ENCODE results near the gene HSFX2.

DNA sequence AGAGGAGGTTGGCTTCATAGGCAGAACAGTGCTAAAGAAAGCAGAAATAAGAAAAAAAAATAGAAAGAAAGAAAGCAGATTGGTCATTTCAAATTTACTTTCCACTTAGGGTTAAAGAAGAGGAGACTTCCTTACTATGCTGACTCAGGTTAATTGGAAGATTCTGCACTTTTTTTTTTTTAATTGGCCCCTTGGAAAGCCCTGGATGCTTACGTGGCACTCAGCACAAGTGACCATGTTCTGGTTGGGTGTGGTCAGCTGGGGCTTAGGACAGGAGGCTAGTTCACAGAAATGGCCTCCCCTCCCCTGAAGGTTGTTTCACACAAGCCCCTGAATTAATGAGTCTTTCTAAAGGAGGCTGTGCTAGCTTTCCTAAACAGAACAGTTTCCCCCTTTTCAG, 22.4 kb downstream of the HSFX2 start:
- TF ChIP-seq, protein P1, sequence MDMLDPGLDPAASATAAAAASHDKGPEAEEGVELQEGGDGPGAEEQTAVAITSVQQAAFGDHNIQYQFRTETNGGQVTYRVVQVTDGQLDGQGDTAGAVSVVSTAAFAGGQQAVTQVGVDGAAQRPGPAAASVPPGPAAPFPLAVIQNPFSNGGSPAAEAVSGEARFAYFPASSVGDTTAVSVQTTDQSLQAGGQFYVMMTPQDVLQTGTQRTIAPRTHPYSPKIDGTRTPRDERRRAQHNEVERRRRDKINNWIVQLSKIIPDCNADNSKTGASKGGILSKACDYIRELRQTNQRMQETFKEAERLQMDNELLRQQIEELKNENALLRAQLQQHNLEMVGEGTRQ (IDR thresholded peaks at IDR 0.05; ENCODE audit: low read depth, low read length), result no peak
- TF ChIP-seq, protein P1 (CRISPR knock-in tag; IDR thresholded peaks at IDR 0.05; ENCODE audit: borderline replicate concordance), result no peak
- TF ChIP-seq MYC (CRISPR knock-in tag; IDR thresholded peaks at IDR 0.05; ENCODE audit: borderline replicate concordance) (no peak), SRF (IDR thresholded peaks at IDR 0.05; ENCODE audit: low read depth, low read length) (no peak), EP300 (IDR thresholded peaks at IDR 0.05; ENCODE audit: low read depth in 2 of 2, low read length in 2 of 2) (no peak), EP300 (CRISPR knock-in tag; IDR thresholded peaks at IDR 0.05; ENCODE audit: borderline replicate concordance) (no peak), POLR2A (IDR thresholded peaks at IDR 0.05; ENCODE audit: insufficient read depth in 1 of 2, low read depth in 2 of 2, low read length in 2 of 2) (no peak)
- TF ChIP-seq, protein P2, sequence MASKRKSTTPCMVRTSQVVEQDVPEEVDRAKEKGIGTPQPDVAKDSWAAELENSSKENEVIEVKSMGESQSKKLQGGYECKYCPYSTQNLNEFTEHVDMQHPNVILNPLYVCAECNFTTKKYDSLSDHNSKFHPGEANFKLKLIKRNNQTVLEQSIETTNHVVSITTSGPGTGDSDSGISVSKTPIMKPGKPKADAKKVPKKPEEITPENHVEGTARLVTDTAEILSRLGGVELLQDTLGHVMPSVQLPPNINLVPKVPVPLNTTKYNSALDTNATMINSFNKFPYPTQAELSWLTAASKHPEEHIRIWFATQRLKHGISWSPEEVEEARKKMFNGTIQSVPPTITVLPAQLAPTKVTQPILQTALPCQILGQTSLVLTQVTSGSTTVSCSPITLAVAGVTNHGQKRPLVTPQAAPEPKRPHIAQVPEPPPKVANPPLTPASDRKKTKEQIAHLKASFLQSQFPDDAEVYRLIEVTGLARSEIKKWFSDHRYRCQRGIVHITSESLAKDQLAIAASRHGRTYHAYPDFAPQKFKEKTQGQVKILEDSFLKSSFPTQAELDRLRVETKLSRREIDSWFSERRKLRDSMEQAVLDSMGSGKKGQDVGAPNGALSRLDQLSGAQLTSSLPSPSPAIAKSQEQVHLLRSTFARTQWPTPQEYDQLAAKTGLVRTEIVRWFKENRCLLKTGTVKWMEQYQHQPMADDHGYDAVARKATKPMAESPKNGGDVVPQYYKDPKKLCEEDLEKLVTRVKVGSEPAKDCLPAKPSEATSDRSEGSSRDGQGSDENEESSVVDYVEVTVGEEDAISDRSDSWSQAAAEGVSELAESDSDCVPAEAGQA (IDR thresholded peaks at IDR 0.05; ENCODE audit: low read depth), result no peak
- TF ChIP-seq, protein P2 (CRISPR knock-in tag; IDR thresholded peaks at IDR 0.05; ENCODE audit: borderline replicate concordance), result no peak
- TF ChIP-seq, protein P3, sequence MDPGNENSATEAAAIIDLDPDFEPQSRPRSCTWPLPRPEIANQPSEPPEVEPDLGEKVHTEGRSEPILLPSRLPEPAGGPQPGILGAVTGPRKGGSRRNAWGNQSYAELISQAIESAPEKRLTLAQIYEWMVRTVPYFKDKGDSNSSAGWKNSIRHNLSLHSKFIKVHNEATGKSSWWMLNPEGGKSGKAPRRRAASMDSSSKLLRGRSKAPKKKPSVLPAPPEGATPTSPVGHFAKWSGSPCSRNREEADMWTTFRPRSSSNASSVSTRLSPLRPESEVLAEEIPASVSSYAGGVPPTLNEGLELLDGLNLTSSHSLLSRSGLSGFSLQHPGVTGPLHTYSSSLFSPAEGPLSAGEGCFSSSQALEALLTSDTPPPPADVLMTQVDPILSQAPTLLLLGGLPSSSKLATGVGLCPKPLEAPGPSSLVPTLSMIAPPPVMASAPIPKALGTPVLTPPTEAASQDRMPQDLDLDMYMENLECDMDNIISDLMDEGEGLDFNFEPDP (CRISPR knock-in tag; conservative IDR thresholded peaks at IDR 0.05), result no peak
